GOT3 (cell line): ENCODE results near the gene UMODL1.

Experiments
- DNase-seq: peaks from one replicate; lab custom pipeline; 2025; ENCODE audit warnings: mixed read lengths; lab: John Stamatoyannopoulos, UW

UMODL1 gene

DNA sequence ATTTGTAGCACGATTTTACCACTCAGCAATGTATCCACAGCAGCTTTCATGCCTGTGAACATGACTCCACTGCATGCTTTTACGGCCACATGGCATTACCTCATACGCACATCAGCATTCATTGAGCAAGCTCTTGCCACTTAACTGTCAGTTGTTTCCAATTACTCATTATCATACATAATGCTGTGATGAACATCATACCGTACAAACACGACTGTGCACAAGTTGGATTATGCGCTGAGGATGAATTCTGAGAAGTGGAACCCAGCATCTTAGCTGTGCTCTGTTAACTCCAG, 9.6 kb downstream of the UMODL1 start:
- DNase-seq: no peak

DNA sequence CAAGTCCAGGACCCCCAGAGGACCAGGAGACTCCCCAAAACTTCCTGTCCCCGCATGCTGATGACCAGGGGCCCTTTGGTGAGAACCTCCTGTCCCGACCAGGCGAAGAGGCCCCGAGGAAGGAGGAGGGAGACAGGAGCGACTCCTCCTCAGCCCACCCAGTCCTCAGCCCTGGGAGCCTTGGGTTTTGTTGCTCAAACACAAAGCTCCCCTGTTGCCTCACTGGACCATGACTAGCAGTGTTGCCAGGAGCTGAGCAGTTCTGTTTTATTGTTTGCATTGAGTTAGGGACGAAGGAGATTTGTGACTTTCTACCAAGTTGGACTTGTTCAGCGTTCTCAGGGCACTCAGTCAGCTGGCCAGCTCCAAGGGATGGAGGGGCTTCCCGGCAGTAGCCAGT, 10.0 kb downstream of the UMODL1 start:
- DNase-seq: peak; percentile 17

DNA sequence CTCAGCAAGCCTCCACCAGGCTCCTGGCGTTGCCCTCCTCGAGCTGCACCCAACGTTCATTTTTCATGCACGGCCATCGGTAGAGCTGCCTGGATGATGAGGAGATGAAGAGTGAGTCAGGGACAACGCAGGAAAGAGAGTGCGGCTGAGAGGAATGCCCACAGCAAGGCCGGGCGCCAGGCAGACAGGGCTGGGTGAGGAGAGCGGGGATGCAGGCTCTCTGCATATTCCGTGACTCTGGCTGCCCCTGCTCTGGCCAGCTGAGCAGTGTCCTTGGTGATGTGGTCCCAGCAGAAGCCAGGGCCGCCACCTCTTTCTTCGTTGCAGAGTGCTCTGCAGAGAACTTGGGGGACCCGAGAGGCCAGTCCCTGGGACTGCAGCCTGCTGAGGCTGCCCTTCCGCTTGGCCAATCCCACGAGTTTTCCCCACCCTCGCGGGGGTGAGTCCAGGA, 10.8 kb downstream of the UMODL1 start:
- DNase-seq: no peak

DNA sequence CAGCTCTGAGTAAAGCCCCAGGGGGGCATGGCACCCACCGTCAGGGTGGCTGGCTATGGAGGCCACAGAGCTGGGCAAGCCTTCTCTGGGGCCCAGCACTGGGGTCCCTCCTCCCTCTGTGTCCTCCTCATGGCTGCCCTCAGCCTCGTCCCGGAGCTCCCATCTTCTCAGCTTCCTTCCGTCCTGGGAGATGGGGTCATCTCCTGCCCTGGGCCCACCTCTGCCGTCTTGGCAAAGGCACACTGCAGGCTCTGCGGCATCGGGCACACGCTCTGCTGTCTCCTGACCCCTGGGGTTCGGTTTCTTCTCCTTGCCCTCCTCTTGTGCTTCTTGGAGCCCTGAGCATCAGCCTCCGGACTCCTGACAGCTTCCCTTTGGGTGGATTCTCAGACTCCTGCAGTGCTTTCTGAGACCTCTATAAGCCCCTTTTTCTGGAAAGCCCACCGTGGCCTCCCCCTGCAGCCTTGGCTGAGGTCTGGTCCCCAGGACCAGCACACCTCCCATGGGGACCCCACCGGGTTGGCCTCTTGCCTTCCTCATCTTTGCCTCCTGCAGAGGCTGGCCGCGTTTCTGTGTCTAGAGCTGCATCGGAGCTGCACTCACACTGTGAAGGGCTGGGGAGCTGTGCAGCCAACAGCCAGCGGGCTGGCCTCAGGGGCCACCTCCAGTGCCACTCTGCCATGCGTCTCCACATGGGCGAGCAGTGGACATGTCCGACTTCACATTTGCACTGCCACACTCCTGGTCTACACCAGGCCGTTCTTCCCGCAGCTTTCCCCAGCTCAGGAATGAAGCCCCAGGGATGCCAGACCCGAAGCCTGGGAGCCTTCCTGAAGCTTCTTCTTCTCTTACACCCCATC, 11.6 kb downstream of the UMODL1 start:
- DNase-seq: no peak

DNA sequence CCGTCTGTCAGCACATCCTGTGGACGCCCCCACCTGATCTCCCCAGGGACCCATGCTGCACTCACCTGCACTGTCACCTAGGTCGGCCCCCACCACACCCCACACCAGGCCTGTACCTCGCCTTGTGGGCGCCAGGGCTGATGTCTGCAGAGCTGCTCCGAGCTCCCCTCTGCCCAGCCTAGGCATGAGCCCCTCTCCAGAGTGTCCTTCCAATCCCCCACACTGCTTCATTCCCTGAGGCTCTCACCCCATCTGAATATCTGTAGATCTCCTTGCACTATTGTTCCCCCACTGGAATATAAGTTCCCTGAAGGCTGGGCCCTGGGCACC, 12.2 kb downstream of the UMODL1 start:
- DNase-seq: no peak

DNA sequence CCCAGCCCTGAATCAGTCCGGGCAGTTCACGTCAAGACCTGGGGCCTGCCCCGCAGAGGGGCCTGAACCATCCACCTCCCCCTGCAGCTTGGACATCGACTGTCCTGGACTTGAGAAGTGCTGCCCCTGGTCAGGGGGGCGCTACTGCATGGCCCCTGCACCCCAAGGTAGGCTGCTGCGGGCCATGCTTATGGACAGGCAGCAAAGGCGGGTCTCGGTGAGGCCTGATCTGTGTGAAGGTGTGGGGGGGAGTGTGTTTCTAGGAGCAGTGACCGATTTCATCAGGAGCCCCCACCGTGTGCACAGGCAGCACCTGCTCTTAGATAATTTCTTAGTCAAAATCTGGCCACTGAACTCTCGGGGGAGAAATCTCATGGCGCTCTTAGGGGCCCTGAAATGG, 13.0 kb downstream of the UMODL1 start:
- no peak for DNase-seq

DNA sequence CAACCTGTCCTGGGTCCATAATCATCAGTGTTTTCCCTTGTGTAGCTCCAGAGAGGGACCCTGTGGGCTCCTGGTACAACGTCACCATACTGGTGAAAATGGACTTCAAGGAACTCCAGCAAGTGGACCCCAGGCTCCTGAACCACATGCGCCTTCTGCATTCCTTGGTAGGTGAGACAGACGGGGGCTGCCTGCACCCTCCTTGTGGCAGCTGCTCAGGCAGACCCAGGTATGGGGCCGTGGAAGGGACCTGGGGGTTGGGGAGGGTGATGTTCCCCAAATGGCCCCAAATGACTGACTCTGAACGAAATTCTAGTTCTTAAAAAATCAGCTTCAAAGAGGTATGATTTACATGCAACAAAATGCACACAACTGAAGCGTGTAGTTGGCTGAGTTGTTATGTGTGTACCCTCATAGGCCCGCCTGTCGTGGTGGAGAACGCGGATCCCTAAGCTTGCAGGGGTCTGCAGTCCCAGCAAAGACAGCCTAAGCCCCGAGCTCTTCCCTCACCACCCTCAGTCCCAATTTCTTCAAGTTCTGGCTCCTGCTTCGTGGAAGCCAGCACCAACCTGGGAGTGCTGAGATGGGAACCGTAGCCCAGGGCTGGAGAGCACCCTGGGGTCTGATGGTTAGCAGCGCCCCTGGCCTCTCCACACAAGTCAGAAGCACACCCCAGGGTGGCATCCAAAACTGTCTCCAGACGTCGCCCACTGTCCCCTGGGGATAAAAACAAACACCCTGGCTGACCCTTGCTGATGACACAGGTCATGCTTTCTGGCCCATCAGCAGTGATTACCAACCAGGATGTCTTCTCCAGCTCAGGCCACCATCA, 14.3 kb downstream of the UMODL1 start:
- no peak for DNase-seq

DNA sequence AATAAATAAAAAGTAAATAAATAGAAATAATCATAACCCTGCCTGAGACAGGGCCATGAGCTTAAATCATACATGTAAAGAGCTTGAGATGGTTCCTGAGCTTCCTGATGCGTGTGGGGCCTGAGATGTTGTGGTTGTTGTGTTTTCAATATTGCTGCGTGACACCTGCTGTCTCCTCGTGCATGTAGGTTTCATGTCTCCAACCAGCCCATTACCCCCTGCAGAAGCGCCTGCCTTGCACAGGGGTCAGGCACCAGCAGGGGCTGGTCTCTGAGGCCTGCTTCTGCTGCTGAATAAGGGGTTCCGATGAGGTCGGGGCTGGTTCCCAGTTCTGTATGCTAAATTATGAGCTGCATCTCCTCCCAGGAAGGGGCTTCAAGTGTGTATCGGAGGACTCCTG, 15.9 kb downstream of the UMODL1 start:
- DNase-seq: no peak

DNA sequence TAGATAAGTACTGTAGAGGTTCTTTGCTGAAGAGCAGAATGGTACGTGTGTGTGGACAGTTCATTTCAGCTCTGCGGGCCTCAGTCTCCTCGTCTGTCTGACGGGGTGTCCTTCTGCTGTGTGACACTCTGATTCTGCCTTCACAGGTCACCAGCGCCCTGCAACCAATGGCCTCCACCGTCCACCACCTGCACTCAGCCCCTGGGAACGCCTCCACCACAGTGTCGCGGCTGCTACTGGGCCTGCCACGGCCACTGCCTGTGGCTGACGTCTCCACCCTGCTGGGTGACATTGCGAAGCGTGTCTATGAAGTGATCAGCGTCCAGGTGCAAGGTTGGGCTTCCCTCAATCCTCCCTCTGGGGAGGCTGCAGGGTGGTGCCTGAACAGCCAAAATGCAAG, 17.0 kb downstream of the UMODL1 start:
- no peak for DNase-seq

DNA sequence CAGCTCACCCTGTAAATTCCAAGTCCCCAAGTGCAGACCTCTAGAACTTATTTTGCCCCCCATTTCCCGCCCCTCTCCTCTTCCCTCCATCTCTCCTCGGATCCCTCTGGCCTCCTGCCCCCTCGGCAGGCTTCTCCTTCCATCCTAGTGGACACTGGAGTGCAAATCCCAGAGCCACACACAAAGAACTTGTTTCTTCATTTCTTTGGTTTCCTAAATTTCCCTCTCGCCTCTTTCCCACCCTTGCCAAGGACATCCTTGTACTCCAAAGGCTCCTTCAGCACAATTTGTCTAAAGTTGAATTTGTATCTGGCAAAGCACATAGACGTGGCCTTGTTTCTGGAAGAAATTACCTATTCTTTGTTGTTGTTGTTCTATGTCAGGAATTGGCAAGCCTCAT, 17.5 kb downstream of the UMODL1 start:
- DNase-seq: no peak

DNA sequence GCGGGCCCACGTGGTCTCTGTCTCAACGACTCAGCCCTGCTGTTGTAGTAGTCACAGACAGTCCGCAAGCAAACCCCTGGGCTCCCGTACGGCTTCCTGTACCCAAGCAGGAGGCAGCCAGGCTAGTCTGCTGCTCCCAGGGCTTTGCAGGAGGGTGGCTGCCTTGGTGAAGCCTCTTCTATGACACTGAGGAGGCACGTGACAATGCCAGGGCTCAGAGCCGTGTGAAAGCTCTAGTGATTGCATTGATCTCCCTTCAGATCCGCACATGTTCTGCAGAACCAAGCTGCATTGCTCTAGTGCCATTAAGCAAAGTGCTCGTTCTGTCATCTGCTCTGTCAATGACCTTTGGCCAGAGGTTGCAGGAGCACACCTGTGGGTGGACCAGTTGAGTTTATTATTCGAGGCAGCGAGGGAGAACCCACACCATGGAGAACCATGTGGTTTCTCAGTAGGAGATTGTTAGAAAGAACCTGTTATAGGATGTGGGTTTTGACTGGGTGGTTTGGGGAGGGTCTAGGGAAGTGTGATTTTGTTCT, 18.0 kb downstream of the UMODL1 start:
- DNase-seq: no peak

DNA sequence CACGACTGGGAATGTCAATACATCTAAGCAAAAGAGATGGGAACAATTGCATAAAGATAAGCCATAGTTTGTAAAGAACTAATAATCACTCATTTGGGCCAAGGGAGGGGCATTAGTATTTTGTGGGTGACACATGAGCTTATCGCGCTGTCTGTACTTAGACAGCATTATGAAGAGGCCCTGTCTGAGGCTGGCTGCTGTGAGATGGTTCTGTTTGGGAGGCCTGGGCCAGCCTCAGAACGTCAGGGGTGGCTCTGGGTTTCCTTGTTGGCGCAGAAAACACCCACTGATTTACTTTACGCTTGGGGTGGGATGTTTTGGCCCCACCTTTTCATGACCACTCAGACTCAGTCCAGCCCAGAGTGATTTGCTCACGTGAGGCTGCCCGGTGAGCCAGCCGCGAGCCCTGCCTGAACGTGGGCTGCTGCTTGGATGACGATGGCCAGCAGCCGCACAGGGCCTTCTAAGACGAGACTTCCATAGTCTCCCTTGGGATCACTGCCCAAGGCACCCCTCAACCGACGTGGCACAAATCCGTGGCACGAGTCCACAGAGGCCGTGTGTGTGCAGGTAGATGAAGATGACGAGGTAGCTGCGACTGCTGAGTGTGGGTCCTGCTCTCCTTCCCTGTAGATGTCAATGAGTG, 18.7 kb downstream of the UMODL1 start:
- no peak for DNase-seq

DNA sequence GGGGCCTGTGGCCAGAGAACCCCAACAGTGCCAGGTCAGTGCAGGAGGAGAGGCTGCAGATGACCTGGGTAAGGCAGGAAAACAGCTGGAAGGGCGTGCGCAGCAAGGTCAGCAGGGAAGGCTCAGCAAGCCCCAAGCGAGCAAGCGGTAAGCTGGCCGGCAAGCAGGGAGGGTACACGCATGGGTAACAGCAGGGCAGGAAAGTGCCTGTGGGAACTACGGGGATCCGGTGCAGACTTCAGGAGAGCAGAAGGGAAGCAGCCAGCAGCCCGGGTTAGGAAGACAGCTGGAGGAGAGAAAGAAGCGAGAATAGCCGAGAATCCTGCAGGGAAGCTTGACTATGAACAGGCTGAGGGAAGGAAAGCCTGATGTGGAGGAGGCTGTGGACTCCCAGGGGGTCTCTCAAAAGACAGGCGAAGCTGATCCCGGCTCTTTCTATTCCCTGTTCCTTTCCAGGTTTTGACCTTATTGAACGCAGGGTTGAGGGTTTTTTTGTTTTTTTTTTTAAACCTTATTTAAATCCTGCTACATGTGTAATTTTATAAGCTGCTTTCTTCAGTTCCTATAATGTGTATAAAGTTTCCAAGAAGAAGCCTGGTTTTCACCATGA, 20.9 kb downstream of the UMODL1 start:
- DNase-seq: no peak

DNA sequence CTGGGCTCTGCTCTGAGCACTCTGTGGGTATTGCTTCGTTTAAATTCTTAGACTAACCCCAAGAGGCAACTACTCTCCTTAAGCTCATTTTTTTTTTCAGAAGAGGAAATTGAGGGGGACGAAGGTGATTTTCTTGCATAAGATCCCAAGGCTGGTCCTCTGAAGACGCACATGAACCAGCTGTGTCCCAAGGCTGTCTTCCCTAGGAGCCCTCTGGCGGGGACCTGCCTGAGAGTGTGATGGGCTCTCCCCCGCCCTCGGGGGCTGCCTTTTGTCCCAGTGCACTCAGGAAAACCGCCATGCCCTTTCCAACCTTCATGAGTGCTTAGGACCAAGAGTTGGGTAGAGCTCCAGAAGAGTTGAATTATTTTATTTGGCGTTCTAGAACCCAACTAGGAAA, 21.7 kb downstream of the UMODL1 start:
- DNase-seq: no peak

DNA sequence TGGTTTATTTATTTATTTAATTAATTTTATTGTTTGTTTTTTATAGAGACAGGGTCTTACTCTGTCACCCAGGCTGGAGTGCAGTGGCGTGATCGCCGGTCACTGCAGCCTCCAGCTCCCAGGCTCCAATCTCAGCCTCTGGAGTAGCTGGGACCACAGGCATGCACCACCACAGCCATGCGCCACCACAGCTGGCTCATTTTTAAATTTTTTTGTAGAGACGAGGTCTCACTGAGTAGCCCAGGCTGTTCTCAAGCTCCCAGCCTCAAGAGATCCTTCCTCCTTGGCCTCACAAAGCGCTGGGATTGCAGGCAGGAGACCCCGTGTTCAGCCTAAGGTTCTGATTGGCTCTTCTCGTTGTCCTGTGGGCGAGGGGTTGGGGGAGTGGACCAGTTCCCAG, 22.1 kb downstream of the UMODL1 start:
- DNase-seq: no peak

DNA sequence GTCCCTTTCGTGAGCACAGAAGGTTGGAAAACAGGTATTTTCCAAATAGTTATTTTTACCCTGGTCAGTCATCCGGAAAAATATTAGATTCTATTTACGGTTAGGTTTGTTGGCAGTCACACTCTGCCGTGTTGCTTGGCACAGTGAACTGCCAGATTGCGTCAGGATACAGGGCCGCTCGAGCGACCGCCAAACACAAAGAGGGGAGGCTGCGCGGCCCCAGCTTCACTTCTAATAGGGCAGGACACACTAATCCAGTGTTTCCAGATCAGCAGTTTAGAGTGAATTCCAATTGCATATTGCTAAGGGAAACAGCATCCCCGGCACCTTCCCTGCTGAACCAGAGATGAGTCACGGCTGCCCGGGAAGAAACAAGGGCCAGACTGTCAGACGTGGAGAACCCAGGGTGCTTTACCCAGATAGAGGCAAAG, 22.9 kb downstream of the UMODL1 start:
- peak; percentile 68 for DNase-seq

DNA sequence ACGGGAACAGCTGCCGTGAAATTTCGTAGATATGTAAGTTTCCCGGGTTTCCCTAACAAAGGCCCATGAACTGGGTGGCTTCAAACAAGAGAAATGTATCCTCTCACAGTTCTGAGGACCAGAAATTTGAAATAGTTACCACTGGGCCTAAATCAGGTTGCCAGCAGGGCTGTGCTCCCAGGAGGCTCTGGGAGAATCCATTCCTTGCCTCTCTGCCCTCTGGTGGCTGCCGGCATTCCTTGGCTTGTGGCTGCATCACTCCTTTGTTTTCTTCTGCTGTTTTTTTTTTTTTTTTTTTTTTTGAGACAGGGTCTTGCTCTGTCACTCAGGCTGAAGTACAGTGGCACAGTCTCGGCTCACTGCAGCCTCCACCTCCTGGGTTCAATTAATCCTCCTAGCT, 23.7 kb downstream of the UMODL1 start:
- DNase-seq: no peak

DNA sequence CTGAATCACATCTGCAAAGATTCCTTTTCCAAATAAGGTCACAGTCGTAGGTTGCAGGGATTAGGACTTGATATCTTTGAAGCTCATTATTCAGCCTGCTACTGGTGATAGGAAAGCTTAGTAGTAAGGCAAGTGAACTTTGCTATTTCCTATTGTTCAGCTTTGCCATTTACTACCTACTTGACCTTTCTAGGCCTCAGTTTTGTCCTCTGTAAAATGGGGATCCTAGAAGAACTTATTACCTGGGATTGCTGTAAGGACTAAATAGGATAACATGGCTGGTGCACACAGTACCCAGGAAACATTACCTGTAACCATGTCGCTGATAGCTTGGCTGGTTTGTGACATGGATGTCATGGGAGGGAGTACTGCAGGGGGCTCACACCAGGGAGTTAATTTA, 24.5 kb downstream of the UMODL1 start:
- DNase-seq: no peak

DNA sequence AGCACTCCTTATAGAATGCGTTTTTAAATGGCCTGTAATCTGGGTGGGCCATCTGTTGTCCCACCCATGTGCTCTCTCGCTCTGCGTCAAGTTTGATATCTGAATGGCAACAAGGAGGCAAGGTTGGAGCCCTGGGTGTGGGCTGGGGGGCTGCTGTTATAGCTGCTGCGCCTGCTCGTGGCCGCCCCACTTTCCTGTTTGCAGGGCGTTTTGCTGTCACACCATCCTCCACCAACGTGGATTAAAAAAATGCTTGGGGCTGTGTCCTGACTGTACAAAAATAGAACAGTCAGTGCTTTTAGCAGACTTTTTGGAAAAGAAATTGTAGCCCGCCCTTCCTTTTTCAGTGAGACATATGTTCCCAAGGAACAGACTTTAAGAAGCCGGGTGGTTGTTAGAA, 25.4 kb downstream of the UMODL1 start:
- no peak for DNase-seq

DNA sequence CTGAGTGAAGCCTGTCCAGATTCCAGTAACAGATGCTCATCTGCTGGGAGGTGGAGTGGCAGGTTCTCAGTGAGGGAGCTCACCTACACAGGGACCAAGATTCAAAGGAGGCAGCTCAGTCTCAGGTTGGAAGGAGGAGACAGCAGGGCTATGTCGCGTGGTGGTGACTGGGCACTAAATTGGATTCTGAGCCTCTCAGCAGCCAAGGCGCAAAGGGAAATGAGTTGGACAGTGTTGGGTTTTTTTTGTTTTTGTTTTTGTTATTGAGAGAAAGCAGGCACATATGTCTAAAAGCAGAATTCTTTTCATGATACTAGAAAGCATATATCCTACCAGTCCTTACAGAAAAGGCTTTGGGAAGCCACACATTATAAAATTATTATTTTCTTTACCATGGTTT, 26.2 kb downstream of the UMODL1 start:
- no peak for DNase-seq

DNA sequence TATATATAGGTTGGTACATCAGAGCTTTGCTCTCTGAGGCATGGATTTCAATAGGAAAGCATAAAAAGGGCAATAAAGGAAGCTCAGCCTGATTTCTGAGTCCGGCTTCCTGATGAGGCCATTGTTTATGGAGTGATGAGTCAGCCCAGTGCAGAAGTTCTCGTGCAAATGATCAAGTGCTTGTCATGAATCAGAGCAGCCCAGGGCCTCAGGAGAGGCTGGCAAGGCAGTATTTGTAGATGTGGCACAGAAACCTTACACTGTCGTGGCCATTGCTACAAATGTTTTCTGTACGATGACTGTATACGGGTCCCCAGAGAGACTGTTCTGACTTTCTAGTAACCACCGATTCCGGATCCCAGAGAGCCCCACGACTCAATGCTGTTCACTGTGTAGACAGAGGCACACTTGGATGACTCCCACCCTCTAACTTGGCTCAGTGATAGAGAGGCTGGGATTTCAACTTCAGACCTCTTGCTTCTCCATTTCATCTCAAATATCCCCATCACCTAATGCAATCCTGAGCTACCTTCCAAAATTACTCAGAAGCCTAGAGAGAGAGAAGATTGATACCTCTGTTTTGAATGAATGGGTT, 26.8 kb downstream of the UMODL1 start:
- DNase-seq: peak; percentile 67

DNA sequence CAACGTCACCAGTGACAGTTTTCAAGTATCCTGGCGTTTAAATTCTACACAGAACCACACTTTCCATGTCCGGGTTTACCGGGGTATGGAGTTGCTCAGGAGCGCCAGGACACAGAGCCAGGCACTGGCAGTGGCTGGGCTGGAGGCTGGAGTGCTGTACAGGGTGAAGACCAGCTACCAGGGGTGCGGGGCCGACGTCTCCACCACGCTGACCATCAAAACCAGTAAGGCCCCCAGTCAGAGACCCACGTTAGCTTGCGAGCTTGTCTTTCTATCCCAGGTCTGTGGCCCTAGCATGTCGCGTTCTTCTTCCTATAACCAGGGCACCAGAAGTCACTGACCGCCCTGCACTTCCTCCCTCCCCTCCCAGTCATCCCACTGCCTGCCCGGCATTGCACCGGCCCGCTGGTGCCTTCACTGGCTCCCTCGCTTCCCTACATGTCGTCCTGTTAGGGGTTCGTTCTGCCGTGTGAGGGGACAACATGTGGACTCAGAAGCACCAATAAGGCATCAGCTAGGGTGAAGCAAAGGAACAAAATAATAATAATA, 27.9 kb downstream of the UMODL1 start:
- no peak for DNase-seq
